MG63 (cell line): ENCODE data around the gene COLEC12. TPM values are rescaled to one million over a fixed set of nuclear protein-coding genes. Genes with fewer than 3 reads are reported as not detected.

Experiments used
- DNase-seq: peaks from one replicate; pipeline ENCODE4 v3.0.0-alpha.2; 2020
- H3K27me3 ChIP-seq: fragments of 250-450 bp; sonication (Bioruptor Pico); 2 replicates; pipeline ENCODE4 v1.5.1; 2020; ENCODE audit warnings: mild to moderate bottlenecking, moderate library complexity
- H3K36me3 ChIP-seq: fragments of 250-450 bp; sonication (Bioruptor Pico); 2 replicates; pipeline ENCODE4 v1.5.1; 2020; ENCODE audit warnings: mild to moderate bottlenecking, moderate library complexity
- H3K4me3 ChIP-seq: fragments of 250-450 bp; sonication (Bioruptor Pico); 2 replicates; pipeline ENCODE4 v1.5.1; 2020; ENCODE audit warnings: mild to moderate bottlenecking, moderate library complexity
- H3K9me3 ChIP-seq: fragments of 250-450 bp; sonication (Bioruptor Pico); 2 replicates; pipeline ENCODE4 v1.5.1; 2020; ENCODE audit warnings: mild to moderate bottlenecking, moderate library complexity
- total RNA-seq: library from RNA; depleted of rRNA; stranded (reverse); fragments of >200 nt; shearing (Covaris generic); gene quantifications from 2 replicates; pipeline ENCODE4 v1.2.3, GENCODE V29; 2014; ENCODE audit warnings: low replicate concordance; rRNA removed

Gene COLEC12
- 27.4 and 28.2 TPM in 2 replicates for total RNA-seq

- DNase-seq, result peak; percentile 57
- Histone ChIP-seq H3K36me3 (no peaks in the 10 kb centered on the region), H3K9me3 (no peaks in the 10 kb centered on the region), H3K27me3 (no peaks in the 10 kb centered on the region), H3K4me3 (peak within 1 kb of the TSS; percentile 70)
Observed at GRCh38 chr18:500632-501405, at the start of gene COLEC12. COLEC12 (minus strand) TSS chr18:500701; CDS start chr18:500514, 187 bp downstream.

DNA sequence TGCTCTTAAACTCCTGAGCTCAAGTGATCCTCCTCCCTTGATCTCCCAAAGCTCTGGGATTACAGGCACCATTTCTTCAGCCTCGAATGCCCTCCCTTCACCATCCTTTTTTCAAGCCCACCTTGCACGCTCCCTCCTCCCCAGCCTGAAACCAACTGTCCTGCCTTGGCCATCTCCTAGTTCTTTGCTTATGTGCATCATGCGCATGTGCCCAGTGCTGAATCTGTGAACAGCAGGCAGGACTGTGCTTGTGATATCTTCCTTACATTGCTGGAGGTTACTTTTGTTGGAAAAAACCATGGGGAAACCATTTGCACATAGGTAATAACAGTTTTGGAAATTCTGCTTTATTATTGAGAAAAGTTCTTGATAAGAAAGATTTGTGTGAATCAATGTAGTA lies 49.5 kb upstream of the COLEC12 start:
- H3K4me3 ChIP-seq, result no peak overlapping the region
- peaks cover 3% of the 10 kb centered on the region; the same call in 1 of the 2 replicates for H3K9me3 ChIP-seq
- no peak for DNase-seq
- H3K36me3 ChIP-seq, result no peaks in the 10 kb centered on the region
- no peaks in the 10 kb centered on the region for H3K27me3 ChIP-seq

GRCh38 chr18:543447-544078 lies 43.1 kb upstream of the COLEC12 start:
- DNase-seq, result no peak
- Histone ChIP-seq H3K4me3 (no peak overlapping the region), H3K36me3 (no peaks in the 10 kb centered on the region)

GRCh38 chr18:533995-534601 lies 33.6 kb upstream of the COLEC12 start:
- no peaks in the 10 kb centered on the region for H3K9me3 ChIP-seq
- H3K4me3 ChIP-seq, result no peak overlapping the region
- H3K27me3 ChIP-seq, result no peaks in the 10 kb centered on the region
- DNase-seq, result no peak
- no peaks in the 10 kb centered on the region for H3K36me3 ChIP-seq

More at GRCh38 chr18:543447-544078, 43.1 kb upstream of the COLEC12 start:
- Histone ChIP-seq H3K9me3 (no peaks in the 10 kb centered on the region), H3K27me3 (no peaks in the 10 kb centered on the region)

GRCh38 chr18:532632-533031 lies 32.1 kb upstream of the COLEC12 start:
- no peak for DNase-seq
- Histone ChIP-seq H3K9me3 (no peaks in the 10 kb centered on the region), H3K4me3 (no peak overlapping the region), H3K27me3 (no peaks in the 10 kb centered on the region), H3K36me3 (no peaks in the 10 kb centered on the region)

DNA sequence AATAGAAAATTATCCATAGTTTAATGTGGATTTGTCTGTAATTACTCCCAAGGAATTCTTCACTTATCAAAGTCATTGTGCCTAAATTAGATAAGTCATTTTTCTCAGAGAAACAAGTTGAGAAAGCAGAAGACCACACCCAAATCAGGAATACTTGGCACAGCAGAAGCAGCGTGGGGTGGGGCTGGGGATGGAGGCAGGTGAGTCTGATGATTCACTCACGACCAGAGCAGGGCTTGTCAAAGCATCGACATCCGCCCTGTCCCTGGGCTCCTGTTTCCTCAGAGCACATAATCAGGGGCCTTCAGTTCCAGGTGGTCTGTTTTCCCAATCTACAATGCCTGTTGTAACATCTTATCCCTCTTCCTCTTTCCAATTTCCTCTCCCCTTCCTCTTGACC lies 31.5 kb upstream of the COLEC12 start:
- DNase-seq, result no peak
- Histone ChIP-seq H3K36me3 (no peaks in the 10 kb centered on the region), H3K9me3 (no peaks in the 10 kb centered on the region), H3K27me3 (no peaks in the 10 kb centered on the region), H3K4me3 (no peak overlapping the region)

- no peak for DNase-seq
- H3K27me3 ChIP-seq, result no peaks in the 10 kb centered on the region
- no peaks in the 10 kb centered on the region for H3K9me3 ChIP-seq
- H3K36me3 ChIP-seq, result no peaks in the 10 kb centered on the region
- no peak overlapping the region for H3K4me3 ChIP-seq
Observed at GRCh38 chr18:527146-527545, 26.6 kb upstream of the COLEC12 start.

DNA sequence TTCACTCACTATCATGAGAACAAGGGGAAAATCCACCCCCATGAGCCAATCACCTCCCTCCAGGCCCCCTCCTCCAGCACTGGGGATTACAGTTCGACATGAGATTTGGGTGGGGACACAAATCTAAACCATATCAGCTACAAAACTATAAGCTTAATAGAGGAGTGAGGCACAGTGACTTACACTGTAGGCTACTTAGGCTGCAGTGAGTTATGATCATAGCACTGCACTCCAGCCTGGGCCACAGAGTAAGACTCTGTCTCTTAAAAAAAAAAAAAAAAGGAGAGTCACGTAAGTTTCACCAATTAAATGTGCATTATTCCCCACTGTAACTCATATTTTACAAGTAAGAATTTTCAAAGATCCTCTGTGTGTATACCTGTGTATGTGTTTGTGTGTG lies 26.2 kb upstream of the COLEC12 start:
- H3K4me3 ChIP-seq, result no peak overlapping the region
- no peak for DNase-seq
- H3K9me3 ChIP-seq, result no peaks in the 10 kb centered on the region
- H3K36me3 ChIP-seq, result no peaks in the 10 kb centered on the region
- H3K27me3 ChIP-seq, result no peaks in the 10 kb centered on the region

GRCh38 chr18:525036-525797 lies 24.7 kb upstream of the COLEC12 start:
- peak; percentile 37 for DNase-seq
- no peaks in the 10 kb centered on the region for H3K9me3 ChIP-seq
- peak overlapping the region; percentile 4; the same call in 1 of the 2 replicates for H3K4me3 ChIP-seq
- H3K36me3 ChIP-seq, result no peaks in the 10 kb centered on the region
- H3K27me3 ChIP-seq, result no peaks in the 10 kb centered on the region

DNA sequence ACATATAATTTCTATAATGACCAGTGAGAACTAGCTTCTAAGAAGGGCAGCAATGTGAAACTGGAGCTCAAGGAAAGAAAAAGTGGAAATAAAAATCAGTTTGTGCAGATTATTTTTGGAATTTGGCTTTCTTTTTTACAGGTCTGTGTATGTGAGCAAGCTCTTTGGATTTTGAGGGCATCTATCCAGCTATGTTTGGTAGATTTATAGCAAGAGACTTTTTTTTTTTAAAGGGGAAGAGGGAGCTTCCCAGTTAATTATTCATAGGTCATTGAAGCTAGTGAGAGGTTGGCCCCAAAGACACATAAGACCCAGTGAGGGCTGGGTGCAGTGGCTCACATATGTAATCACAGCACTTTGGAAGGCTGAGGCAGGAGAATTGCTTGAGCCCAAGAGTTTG lies 24.0 kb upstream of the COLEC12 start:
- Histone ChIP-seq H3K36me3 (no peaks in the 10 kb centered on the region), H3K4me3 (peak overlapping the region; percentile 7), H3K9me3 (no peaks in the 10 kb centered on the region), H3K27me3 (no peaks in the 10 kb centered on the region)
- DNase-seq, result peak; percentile 30

DNA sequence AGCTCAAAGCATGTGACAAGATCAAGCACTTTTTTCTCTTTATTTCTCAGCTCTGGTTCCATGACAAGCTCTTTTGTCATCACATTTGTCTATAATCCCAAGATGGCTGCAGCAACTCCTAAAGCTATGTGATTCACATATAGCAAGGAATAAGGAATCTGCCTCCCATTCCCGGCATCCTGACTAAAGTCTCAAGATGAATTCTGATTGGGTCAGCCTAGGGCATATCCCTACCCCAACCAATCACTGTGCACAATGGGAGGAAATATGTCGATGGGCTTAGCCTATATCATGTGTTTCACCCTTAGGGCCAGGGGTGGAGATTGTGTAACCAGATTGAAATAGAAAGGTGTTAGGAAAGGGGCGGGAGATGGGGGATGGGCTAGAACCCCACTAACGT lies 23.1 kb upstream of the COLEC12 start:
- no peaks in the 10 kb centered on the region for H3K27me3 ChIP-seq
- no peak overlapping the region for H3K4me3 ChIP-seq
- H3K9me3 ChIP-seq, result no peaks in the 10 kb centered on the region
- no peaks in the 10 kb centered on the region for H3K36me3 ChIP-seq
- DNase-seq, result peak; percentile 10

GRCh38 chr18:519019-519879 lies 18.7 kb upstream of the COLEC12 start:
- H3K27me3 ChIP-seq, result no peaks in the 10 kb centered on the region
- no peaks in the 10 kb centered on the region for H3K36me3 ChIP-seq
- no peak overlapping the region for H3K4me3 ChIP-seq
- DNase-seq, result peak; percentile 60
- H3K9me3 ChIP-seq, result no peaks in the 10 kb centered on the region

DNA sequence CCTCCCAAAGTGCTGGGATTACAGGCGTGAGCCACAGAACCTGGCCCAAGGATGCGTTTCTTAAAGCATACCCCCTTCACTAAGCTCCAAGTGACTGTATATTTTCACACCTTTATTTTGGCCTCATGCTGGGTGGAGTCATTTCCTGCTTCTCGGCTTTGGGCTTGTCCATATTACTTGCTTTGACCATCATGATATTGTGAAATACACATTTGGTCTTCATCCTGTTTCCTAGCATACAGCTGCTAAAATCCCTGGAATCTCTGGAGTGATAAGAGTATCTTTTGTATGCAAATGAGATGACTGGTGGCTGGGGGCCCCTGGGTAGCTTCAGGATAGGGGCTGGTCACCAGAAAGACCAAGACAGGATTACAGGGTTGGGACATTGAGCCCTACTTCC lies 17.6 kb upstream of the COLEC12 start:
- Histone ChIP-seq H3K9me3 (no peaks in the 10 kb centered on the region), H3K27me3 (no peaks in the 10 kb centered on the region), H3K36me3 (no peaks in the 10 kb centered on the region), H3K4me3 (no peak overlapping the region)
- no peak for DNase-seq

DNA sequence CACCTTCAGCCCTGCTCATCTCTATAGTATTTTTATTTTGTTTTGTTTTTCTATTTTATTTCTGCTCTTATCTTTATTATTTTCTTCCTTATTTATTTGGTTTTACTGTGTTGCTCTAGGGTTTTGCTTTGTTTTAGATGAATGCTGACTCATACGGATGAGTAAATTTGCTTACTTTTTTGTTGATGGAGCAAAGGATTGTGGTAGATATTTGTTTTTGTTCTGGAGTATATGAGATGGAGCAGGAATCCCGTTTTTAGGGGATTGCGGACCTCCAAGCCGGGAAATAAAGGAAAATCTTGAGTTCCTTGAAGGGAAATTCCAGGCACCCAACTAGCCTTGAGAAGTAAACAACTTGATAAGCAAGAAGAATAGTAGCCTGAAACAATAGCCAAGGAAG lies 15.3 kb upstream of the COLEC12 start:
- no peak for DNase-seq
- Histone ChIP-seq H3K36me3 (no peaks in the 10 kb centered on the region), H3K27me3 (no peaks in the 10 kb centered on the region), H3K9me3 (no peaks in the 10 kb centered on the region), H3K4me3 (peak overlapping the region; percentile 51)

GRCh38 chr18:515156-515815 lies 14.8 kb upstream of the COLEC12 start:
- Histone ChIP-seq H3K9me3 (no peaks in the 10 kb centered on the region), H3K36me3 (no peaks in the 10 kb centered on the region), H3K4me3 (peak overlapping the region; percentile 51), H3K27me3 (no peaks in the 10 kb centered on the region)
- peak; percentile 68 for DNase-seq
